Measurements from ENCODE around the gene PRDX3. TPM values are rescaled to one million over a fixed set of nuclear protein-coding genes. Genes with fewer than 3 reads are reported as not detected.

The PRDX3 gene
- total RNA-seq, 1 experiment from 2014 or later, result 234 TPM

DNA sequence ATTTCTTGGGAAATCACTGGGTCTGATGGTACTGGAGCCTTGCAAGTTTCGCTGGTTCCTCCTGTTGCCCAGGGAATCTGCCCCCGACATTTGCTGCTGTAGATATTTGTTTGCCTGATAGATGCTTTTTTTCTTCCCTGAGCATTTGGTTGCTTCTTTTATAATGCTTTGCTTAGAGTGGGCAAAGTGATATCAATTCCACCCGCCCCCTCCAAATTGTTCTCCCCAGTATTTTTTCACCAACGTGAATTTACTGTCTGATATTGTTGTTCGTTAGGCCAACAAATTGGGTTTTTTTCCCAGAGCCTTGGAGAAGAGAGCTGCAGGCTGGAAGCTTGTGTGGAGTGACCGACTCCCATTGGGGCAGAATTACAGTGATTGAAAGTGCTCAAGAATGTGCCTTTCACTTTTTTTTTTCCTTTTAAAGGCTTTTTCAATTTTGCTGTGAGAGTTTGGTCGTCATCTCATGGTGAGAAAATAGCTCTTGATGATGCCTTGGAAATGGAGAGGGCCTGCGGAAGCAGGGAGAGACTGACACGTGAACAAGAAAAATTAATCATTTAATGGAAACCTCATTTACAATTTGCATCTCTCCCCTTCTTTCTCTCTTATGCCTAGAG lies 31.2 kb upstream of the PRDX3 start:
- TSS peak; percentile 29 for BruUV-seq (replicated peaks)
- DNase-seq (ENCODE audit: low spot score), result no peak
- CTCF ChIA-PET, result interaction anchor here (0.6 to 1.8 kb wide), 5 partner anchors 10 to 309 kb away, joined by 3 to 17 read pairs (median 3); no protein-coding TSS in a partner anchor
- H3K27ac ChIP-seq (ENCODE audit: low read depth, low read length, poor library complexity, severe bottlenecking), result peak overlapping the region; percentile 79
- H3K4me1 ChIP-seq (ENCODE audit: insufficient read depth, low read length, poor library complexity, severe bottlenecking), result peaks cover 47% of the 10 kb centered on the region
- intact Hi-C loops (cut with micrococcal nuclease; ENCODE audit: unreplicated experiment), result loop anchor here (5.0 to 10.0 kb wide), 3 partner anchors 122 to 385 kb away; partner anchors contain the start of genes RGS10 and TIAL1
- peaks cover 6% of the 10 kb centered on the region for H3K36me3 ChIP-seq (ENCODE audit: insufficient read depth, low read length, poor library complexity, severe bottlenecking)
- no peaks in the 10 kb centered on the region for H3K27me3 ChIP-seq (replicated peaks; ENCODE audit: insufficient read depth, low read depth, low read length, poor library complexity)
- TF ChIP-seq EZH2 (IDR thresholded peaks at IDR 0.05; ENCODE audit: borderline replicate concordance, low read depth, low read length, poor library complexity, severe bottlenecking), result no peak
- TF ChIP-seq, protein P1, sequence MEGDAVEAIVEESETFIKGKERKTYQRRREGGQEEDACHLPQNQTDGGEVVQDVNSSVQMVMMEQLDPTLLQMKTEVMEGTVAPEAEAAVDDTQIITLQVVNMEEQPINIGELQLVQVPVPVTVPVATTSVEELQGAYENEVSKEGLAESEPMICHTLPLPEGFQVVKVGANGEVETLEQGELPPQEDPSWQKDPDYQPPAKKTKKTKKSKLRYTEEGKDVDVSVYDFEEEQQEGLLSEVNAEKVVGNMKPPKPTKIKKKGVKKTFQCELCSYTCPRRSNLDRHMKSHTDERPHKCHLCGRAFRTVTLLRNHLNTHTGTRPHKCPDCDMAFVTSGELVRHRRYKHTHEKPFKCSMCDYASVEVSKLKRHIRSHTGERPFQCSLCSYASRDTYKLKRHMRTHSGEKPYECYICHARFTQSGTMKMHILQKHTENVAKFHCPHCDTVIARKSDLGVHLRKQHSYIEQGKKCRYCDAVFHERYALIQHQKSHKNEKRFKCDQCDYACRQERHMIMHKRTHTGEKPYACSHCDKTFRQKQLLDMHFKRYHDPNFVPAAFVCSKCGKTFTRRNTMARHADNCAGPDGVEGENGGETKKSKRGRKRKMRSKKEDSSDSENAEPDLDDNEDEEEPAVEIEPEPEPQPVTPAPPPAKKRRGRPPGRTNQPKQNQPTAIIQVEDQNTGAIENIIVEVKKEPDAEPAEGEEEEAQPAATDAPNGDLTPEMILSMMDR (conservative IDR thresholded peaks at IDR 0.05; ENCODE audit: low read depth, low read length), result 0 out of 2 replicates have a peak, but pooled peaks have one; percentile 22
- no peaks in the 10 kb centered on the region for H3K9me3 ChIP-seq (ENCODE audit: low read depth, low read length, poor library complexity, severe bottlenecking)
- H3K4me3 ChIP-seq (ENCODE audit: low read depth, low read length, poor library complexity, severe bottlenecking), result peak overlapping the region; percentile 70
- POLR2A ChIA-PET (ENCODE audit: low non-redundant PET), result interaction anchor here (0.6 to 0.7 kb wide), 4 partner anchors 121 to 334 kb away, joined by 3 to 6 read pairs (median 4); no protein-coding TSS in a partner anchor

GRCh38 chr10:119209035-119209735 lies 30.6 kb upstream of the PRDX3 start:
- peaks cover 6% of the 10 kb centered on the region for H3K36me3 ChIP-seq (ENCODE audit: insufficient read depth, low read length, poor library complexity, severe bottlenecking)
- peak overlapping the region; percentile 79 for H3K27ac ChIP-seq (ENCODE audit: low read depth, low read length, poor library complexity, severe bottlenecking)
- BruUV-seq (replicated peaks), result TSS peak; percentile 57
- H3K27me3 ChIP-seq (replicated peaks; ENCODE audit: insufficient read depth, low read depth, low read length, poor library complexity), result no peaks in the 10 kb centered on the region
- no peaks in the 10 kb centered on the region for H3K9me3 ChIP-seq (ENCODE audit: low read depth, low read length, poor library complexity, severe bottlenecking)
- intact Hi-C loops (cut with micrococcal nuclease; ENCODE audit: unreplicated experiment), result loop anchor here (5.0 to 10.0 kb wide), 3 partner anchors 123 to 386 kb away; partner anchors contain the start of genes RGS10 and TIAL1
- ChIA-PET POLR2A (ENCODE audit: low non-redundant PET) (interaction anchor here (0.7 kb wide), 1 partner anchor 122 kb away, joined by 6 read pairs; no protein-coding TSS in a partner anchor), CTCF (interaction anchor here (0.6 to 1.8 kb wide), 9 partner anchors 10 to 355 kb away, joined by 3 to 17 read pairs (median 7); no protein-coding TSS in a partner anchor)
- TF ChIP-seq, protein P1 (conservative IDR thresholded peaks at IDR 0.05; ENCODE audit: low read depth, low read length), result peak; percentile 92
- TF ChIP-seq EZH2 (IDR thresholded peaks at IDR 0.05; ENCODE audit: borderline replicate concordance, low read depth, low read length, poor library complexity, severe bottlenecking), result no peak
- peak overlapping the region; percentile 70 for H3K4me3 ChIP-seq (ENCODE audit: low read depth, low read length, poor library complexity, severe bottlenecking)
- DNase-seq (ENCODE audit: low spot score), result peak; percentile 89
- peaks cover 47% of the 10 kb centered on the region for H3K4me1 ChIP-seq (ENCODE audit: insufficient read depth, low read length, poor library complexity, severe bottlenecking)

DNA sequence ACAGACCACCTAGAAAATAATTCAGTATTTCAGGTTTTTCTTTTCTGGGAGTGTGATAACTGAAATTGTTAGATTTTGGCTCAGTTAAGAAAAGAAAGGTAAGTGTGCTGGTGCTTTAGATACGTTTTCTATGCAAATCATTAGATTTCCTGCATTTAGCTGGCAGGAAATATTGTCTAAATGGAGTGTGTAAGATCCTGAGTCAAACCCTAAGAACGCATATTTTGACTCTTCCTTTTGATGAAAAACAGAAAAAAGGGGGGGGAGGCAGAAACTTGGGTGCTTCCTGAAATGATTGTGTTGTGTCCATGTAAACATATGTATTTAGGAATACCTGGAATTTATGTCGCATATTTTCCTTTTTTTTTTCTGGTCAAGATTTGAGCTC lies 29.9 kb upstream of the PRDX3 start:
- no peak for DNase-seq (ENCODE audit: low spot score)
- Histone ChIP-seq H3K36me3 (ENCODE audit: insufficient read depth, low read length, poor library complexity, severe bottlenecking) (peaks cover 6% of the 10 kb centered on the region), H3K9me3 (ENCODE audit: low read depth, low read length, poor library complexity, severe bottlenecking) (no peaks in the 10 kb centered on the region), H3K27me3 (replicated peaks; ENCODE audit: insufficient read depth, low read depth, low read length, poor library complexity) (no peaks in the 10 kb centered on the region), H3K4me3 (ENCODE audit: low read depth, low read length, poor library complexity, severe bottlenecking) (peak overlapping the region; percentile 70), H3K4me1 (ENCODE audit: insufficient read depth, low read length, poor library complexity, severe bottlenecking) (peaks cover 47% of the 10 kb centered on the region), H3K27ac (ENCODE audit: low read depth, low read length, poor library complexity, severe bottlenecking) (peak overlapping the region; percentile 79)
- POLR2A ChIA-PET (ENCODE audit: low non-redundant PET), result no interaction called here
- TF ChIP-seq, protein P1 (conservative IDR thresholded peaks at IDR 0.05; ENCODE audit: low read depth, low read length), result no peak
- no peak for TF ChIP-seq EZH2 (IDR thresholded peaks at IDR 0.05; ENCODE audit: borderline replicate concordance, low read depth, low read length, poor library complexity, severe bottlenecking)
- intact Hi-C loops (cut with micrococcal nuclease; ENCODE audit: unreplicated experiment), result loop anchor here (5.0 to 10.0 kb wide), 3 partner anchors 124 to 386 kb away; partner anchors contain the start of genes RGS10 and TIAL1
- no TSS peak for BruUV-seq (replicated peaks)
- CTCF ChIA-PET, result interaction anchor here (0.6 to 1.8 kb wide), 5 partner anchors 9 to 356 kb away, joined by 3 to 17 read pairs (median 9); no protein-coding TSS in a partner anchor

Data from A673 (cell line).